ENCODE data around the gene USP46.

Gene USP46, protein sequence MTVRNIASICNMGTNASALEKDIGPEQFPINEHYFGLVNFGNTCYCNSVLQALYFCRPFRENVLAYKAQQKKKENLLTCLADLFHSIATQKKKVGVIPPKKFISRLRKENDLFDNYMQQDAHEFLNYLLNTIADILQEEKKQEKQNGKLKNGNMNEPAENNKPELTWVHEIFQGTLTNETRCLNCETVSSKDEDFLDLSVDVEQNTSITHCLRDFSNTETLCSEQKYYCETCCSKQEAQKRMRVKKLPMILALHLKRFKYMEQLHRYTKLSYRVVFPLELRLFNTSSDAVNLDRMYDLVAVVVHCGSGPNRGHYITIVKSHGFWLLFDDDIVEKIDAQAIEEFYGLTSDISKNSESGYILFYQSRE

DNA sequence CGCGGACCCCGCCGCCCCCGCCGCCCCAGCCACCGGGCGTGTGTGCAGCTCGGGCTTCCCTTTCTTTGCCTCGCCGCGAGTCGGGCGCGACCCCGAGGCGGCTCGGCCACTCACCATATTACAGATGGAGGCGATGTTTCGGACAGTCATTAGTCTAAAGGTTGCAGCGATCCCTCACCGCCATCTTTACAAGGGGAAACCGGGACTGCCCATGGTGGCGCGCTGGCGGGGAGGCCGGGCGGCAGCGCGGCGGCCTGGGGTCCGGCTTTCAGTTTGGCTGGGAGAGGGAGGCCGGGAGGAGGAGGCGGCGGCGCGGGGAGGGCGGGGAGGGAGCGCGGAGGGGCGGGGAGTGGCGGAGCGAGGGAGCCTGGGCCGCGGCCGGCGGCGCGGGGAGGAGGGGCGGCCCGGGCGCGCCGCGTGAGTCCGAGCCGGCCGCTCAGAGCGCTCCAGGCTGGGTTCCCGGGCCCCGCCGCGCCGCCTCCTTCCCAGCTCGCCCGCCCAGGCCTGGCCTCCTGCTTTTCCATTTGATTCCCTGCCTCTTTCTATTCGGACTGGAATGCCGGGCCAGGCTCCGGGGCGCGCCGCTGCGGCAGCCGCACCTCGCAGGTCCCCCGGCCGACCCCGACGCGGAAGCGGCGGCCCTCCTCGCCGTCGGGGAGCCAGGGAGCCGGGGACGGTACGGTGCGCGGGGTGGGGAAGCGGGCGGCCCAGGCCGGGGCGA is at the start of gene USP46:
Gene USP46, minus strand, starts transcription at position 301 of the 721 bp plus-strand sequence. Its CDS starts 151 bp downstream, at position 150.
- peak; percentile 64 to 70 for DNase-seq

DNA sequence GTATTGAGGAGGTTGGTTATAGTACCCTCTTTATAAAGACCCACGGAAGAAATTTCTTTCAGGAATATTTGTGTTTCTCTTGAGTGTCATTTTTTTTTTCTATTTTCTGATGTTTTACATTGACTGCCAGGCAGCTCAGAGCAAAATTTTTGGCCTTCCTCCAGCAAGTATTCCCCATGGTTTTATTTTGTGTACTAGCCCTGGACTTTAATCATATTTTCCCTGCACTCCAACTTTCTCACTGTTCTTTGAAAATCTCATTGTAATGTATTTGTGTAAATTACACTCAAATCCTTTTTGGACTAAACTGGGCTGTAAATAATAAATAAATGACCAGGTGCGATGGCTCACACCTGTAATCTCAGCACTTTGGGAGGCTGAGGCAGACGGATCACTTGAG is 45.6 kb upstream of the USP46 start:
- no peak for DNase-seq

DNA sequence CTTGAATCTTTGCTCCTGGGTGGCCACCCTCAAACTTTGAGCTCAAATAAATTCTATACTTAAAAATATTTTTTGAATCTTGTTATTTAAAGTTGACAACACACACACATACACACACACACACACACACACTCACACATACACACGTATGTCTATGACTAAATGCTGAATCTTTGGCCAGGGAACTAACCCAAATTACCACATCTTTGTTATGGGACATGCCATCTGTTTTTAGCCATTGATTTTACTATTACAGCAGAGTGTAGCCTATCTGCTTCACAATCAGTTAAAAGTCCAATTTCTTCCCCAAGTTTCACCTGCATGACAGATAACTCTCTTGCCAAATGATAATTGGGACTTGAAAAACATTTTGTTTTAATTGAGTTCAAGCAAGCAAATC is 45.0 kb upstream of the USP46 start:
- DNase-seq: no peak

DNA sequence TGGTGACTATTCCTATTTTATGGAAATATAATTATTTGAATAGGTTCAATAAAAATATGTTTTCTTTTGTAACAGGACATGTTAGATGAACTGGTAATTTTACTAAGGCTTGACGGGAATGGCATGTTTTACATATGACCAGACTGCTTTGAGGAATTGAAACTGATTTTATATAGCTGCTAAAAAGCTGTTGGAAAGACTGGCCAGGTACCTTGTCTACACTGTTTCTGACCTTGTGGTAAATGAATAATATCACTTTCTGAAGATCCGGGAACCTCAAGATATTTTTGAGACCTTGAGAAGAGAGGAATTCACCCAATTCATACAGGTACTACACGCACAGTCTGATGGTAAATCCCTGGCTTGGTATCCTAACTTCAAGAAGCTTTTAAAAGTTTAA is 42.1 kb upstream of the USP46 start:
- DNase-seq: no peak

DNA sequence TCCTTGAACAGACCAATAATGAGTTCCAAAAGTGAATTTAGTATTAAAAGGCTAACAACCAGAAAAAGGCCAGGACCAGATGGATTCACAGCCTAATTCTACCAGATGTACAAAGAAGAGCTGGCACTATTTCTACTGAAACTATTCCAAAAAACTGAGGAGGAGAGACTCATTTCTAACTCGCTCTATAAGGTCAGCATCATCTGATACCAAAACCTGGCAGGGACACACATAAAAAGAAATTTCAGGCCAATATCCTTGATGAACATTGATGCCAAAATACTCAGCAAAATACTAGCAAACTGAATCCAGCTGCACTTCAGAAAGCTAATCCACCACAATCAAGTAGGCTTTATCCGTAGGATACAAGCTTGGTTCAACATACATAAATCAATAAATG is 35.8 kb upstream of the USP46 start:
- DNase-seq: no peak

DNA sequence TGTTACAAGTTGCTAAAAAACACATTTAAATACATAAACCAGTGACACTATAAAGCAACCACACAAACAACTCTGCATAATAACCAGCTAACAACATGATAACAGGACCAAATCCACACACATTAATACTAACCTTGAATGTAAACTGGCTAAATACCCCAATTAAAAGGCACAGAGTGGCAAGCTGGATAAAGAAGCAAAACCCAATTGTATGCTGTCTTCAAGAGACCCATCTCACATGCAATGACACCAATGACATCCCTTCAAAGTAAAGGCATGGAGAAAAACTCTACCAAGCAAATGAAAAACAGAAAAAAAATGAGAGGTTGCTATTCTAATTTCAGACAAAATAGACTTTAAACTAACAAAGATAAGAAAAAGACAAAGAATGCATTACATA is 34.4 kb upstream of the USP46 start:
- no peak for DNase-seq

DNA sequence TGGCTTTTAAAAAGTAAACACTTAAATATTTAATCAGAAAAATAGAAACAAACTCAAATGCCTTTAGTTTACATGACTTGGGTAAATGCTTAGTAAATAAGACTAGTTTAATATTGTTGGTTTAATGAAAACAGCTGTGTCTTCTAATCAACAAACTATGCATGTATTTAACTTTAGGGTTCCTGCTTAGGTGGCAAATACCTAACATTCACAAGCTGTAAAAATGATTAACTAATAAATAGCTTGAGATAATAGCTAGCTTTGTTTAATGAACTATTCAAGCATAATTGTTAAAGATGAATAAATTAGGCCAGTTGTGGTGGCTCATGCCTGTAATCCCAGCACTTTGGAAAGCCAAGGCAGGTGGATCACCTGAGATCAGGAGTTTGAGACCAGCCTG is 30.0 kb upstream of the USP46 start:
- no peak for DNase-seq

DNA sequence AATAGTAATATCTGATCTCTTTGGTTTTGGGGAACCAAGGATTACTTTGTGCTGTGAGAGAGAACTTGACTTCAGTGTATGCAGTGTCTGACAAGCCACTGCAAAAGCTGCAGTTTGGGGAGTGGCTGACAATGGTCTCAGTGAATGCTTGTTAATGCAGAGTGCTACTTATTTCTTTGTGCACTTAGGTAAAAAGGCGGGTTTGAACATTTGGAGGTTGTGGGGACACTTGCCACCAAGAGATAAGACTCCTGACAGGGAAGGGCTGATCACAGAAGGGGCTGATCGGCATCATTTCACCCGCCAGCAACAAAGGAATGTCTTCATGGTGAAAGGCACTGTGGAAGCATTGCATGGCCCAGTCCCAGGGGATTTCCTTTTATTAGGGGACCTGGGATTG is 28.6 kb upstream of the USP46 start:
- DNase-seq: no peak

DNA sequence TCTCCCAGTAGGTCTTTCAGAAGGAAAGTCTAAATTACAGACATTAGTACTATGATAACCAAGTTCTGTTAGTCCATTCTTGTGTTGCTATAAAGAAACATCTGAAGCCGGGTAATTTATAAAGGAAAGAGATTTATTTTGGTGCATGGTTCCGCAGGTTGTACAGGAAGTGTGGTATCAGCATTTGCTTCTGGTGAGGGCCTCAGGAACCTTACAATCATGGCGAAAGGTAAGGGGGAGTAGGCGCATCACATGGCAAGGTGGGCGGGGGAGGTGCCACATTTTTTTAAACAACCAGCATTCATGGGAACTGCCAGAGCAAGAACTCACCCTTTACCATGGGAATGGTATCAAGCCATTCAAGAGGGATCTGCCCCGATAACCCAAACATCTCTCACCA is 26.2 kb upstream of the USP46 start:
- no peak for DNase-seq

DNA sequence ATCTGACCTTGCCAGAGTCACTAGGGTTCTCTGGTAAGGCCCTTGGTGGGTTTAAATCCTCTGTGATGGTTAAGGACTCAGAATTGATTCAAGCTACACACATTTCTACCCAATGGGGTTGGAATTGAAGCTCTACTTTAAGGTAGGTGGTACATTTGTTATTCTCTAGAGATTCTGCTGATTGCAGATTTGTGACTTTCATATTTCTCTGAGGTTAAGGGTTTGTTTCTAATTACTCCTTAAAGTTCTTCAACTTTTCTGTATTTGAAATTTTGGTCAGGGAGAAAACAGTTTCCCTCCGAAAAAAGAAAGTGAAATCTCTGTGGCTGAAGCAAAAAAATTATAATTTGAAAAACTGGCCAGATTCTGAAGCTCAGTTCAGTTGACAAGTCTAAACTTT is 25.8 kb upstream of the USP46 start:
- DNase-seq: no peak

DNA sequence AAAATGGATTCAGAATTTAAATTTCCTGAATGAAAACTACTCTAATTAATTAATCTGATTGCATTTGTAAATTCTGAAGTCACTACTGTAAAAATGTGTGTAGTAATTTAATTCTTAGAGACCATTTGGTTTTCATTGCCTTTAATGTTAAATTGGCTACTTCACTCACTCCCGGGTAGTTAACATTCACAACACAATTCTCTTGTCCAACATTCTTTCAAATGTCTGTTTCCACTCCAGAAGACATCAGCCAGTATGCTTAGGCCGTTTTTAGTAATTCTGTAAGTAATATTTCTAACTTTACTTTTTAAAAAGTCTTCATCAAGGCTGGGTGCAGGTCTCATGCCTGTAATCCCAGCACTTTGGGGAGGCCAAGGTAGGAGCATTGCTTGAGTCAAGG is 21.3 kb upstream of the USP46 start:
- DNase-seq: no peak

DNA sequence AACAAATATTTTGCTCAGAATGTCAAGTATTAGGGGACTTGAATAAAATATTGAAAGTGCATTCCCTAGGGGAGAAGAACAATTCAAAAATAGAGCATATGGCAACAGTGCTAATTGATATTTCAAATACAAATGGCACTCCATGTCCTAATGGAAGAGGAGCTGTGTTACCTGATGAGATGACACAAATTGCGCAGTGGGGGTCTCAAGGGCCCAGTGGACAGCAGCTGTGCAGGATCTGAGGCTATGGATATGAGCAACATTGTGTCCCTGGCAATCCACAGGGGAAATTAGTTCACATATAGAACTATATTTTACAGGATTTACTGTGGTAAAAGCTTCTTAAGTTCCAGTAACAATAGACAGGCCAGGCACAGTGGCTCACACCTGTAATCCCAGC is 17.4 kb upstream of the USP46 start:
- DNase-seq: no peak

DNA sequence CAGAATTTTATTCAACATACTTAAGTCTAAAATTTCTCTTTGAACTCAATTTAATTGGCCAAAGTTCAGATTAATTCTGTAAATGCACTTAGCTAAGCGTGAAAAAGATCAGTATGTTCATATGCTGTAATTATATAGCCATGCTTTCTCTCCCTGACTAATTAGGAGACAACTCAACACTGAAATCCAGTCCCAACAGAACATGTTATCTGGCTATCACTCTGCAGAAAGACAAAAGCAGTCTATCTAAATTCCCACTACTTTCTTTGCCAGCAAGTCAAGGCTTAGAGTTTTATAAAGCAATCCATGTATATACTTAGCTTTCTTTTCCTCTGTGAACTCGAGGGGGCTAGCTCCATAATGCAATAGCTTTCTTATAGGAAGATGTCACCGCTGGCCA is 16.0 kb upstream of the USP46 start:
- no peak for DNase-seq

DNA sequence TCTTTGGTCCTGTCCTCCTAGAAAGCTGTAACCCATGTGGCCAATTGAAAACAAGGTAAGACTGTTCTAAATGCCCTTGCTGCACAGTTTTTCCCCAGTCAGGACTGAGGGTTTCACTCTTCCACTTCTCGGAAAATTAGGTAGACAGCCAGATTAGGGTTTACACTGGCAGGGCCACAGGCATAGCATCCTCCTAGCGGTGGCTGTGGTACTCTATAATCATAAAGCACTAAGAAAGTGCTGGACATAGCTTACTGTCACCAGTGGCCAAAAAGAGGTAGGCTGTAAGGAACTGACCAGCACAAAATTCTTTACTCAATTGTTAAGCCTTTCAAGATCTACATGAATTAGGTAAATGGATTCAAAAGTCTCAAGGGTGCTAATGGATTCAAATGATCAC is 11.6 kb upstream of the USP46 start:
- DNase-seq: no peak

DNA sequence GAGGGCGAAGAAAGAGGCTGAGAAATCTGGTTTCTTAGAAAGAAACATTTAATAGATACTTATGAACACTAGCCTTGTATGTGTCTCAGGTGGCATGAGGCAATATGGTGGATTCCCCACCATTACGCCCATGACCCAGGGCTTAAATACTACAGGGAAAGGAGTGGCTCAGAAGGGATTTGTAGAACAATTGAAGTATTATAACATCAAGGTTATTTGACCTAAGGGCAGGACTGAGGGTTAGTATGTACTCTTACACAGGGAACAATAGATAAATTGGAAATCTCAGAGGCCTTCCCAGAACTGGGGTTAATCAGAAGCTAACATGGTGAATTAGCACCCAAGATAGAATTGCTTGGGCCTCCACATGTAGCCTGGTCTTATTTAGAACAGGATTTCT is 11.0 kb upstream of the USP46 start:
- DNase-seq: no peak

DNA sequence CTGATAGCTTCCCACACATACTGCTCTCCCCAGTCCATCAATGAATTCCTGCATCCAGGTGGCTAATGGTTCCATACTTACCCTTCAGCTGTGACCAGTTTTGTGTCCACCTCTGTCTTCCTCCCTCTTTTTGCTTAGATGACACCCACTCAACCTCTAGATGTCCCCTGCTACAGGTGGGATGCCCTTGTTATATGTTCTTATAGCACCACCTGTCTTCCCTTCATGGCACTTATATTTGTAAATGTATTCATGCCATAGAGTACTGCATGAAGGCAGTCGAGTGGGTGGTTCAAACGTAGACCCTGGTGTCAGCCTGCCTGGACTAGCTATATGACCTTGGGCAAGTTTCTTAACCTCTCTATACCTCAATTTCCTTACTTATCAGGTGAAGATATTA is 6.5 kb upstream of the USP46 start:
- no peak for DNase-seq

DNA sequence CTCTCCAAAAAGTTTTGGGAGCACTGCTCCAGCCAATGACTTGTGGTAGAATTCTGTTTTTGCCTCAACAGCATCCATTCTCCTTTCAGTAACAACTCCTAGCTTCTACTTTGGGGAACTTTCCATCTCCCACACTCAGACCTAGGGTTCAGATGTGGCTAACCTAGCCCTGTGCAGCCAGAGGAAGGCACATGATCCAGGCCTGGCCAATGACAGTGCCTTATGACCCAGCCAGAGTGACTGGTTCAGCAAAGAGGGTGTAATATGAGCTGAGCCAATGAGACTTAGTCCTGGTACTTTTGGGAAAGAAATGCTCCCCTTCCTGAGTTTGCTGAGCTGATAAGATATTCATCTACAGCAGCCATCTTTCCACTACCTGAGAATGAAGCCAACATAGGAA is 5.4 kb upstream of the USP46 start:
- DNase-seq: no peak

DNA sequence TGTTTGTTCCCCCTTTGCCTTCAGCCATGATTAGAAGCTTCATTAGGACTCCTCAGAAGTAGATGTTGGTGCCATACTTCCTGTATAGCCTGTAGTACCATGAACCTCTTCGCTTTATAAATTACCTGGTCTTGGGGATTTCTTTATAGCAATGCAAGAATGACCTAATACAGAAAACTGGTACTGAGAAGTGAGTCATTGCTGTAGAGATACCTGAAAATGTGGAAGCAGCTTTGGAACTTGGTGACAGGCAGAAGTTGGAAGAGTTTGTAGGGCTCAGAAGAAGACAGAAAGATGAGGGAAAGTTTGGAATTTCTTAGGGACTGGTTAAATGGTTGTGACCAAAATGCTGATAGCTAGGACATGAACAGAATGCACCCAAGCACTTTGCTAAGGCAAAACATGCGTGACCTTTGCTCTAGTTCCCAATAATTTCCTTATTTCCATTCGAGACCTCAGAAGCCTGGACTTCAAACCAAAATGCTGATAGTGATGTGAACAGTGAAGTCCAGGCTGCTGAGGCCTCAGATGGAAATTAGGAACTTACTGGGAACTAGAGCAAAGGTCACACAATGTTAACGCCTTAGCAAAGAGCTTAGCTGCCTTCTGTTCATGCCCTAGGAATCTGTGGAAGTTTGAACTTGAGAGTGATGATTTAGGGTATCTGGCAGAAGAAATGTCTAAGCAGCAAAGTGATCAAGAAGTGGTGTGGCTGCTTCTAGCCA is 3.0 kb upstream of the USP46 start:
- DNase-seq: no peak

DNA sequence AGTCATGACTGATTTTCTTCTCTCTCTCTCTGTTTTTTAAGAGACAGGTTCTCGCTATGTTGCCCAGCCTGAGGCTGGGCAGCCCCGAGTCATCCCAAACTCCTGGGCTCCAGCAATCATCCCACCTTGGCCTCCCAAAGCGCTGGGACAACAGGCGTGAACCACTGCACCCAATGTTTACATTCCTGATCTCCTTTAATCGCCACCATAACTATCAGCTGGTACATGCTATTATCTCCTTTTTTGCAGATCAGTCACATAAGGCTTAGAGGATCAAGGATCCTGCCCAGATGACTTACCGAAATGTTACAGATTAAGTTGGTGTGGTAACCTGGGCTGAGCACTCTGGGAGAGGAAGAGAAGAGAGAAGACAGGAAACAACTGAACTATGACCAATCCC is 1.5 kb upstream of the USP46 start:
- no peak for DNase-seq

DNA sequence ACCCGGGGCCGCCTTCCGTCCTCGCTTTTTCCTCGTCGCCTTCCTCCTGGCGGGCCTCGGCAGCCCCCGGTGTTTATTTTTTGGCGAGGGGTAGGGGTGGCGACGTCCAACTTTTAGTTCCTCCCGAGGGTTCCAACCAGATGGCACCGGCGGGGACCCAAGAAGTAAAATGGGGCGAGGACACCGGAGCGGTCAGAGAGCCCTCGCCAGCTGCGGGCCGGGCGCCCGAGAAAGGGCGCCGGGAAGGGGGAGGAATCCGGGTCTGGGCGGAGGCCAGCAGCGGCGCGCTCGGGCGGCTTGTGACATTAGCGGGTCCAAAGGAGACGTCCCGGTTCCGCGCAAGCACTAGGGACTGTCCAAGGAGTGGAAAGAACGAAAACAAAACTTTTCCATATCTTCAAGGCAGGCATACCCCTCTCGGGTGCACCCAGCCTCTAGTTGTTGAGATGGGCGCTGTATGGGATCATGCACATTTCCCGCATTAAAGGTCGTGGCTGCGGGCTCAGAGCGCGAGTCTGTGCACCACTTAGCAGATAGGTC is 691 bp upstream of the USP46 start:
- peak; percentile 38 to 43 for DNase-seq

DNA sequence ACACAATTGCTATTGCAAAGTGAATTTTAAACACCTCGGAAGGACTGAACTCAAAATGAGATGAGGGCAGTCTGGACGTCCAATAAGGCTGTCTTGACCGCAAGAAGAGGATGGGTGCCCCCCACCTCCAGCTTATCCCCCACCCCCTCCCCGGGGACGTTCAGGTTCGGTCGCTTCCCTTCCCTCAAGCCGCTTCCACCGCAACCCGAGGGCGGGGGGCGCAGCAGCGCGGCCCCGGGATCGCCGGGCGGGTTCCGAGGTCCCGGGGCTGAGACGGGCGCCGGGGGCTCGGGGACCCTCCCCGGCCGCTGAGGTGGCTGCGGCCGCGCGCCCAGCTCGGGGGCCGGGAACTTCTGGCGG is 480 bp downstream of the USP46 start:
- DNase-seq: no peak

DNA sequence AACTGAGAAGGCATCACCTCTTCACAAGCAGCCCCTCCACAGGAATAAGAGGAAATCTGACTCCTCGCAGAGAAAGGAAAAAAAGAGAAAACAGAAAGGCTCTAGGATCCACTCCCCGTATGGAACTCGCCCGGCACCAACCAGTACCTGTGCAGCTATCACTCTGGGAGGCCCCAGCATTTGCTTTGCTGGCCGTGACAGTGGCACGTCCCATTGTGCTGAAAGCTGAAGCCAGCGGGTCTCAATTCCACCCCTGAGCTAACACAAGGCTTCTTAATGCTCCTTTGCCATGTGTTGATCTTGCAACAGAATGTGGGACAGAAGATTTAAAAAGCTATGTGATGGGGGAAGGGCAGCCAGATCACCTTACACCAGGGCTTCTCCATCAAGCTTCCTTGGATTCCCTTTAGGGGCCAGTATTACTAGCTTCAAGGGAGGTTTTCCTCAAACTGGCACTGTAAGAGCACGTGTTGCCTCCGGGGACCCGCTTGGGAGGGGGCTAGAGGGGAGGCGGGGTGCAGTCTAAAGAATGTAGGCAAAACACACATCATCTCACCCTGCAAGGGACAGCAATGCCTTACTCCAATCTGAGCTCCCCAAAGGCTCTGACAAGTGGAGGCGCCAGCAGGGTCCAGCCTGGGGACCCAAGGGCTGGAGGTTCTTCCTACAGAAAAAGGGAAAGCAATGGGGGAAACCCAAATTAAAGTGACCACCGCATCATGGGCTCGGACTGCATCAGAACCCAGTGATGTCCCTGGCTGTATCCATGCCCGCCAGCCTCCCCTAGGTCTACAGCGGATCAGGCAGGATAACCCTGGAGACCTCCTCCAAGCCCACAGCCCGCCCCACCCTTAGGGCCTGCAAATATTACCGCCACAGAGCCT is 1.2 kb downstream of the USP46 start:
- peak in 1 of 2 experiments; percentile 22 for DNase-seq

DNA sequence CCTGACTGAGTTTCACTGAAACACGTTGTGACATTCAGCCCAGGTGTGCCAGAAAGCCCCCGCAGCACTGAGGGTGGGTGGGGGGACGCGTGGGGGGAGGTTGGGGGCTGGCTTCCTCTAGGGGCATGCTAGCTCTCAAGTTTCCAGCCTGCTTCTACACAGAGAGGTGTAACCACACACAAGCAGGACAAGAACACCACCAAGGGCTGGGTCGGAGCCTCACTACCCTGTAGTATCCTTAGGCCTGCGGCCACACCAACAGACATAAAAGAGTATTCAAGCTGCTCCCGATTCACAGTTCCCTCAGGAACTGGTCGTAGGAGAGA is 1.8 kb downstream of the USP46 start:
- DNase-seq: no peak
